C1 segment of cervical spinal cord (tissue), 14 donors: Measurements from ENCODE around the gene C5orf63.
"Not testable (repeated sequence)": the region's sequence is repeated elsewhere in the genome, so short reads cannot be mapped to it uniquely, and the experiment has no call there.

Experiments used
- DNase-seq, 14 donors: peaks; one replicate each; lab custom pipeline; 2025; lab: John Stamatoyannopoulos, UW

Gene C5orf63

DNA sequence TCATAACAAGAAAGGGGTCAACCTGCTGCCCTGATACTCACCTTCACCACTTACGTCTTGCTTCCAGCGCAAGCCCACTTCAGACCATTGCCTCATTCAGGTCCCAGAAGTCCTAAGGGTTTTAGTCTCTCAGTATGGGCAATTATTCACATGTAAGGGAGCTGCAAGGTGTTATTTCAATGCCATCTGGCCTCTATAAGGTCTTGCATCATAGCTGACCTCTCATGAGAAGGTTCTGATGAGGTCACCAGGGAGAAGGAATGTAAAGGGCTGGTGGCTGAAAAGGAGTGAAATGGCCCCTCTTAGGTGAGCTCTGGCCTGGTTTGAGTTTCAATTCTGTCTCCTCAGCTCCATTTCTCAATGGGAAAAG lies 41.5 kb downstream of the C5orf63 start:
- no peak for DNase-seq

- DNase-seq: no peak
Measured at GRCh38 chr5:127031147-127031862, 42.0 kb downstream of the C5orf63 start.

- DNase-seq: peak; percentile 31 to 95 (median 89)
Measured at GRCh38 chr5:127030259-127031146, 42.8 kb downstream of the C5orf63 start, which contains the start of gene MARCHF3. MARCHF3 (minus strand) TSS chr5:127030558; CDS start chr5:126918171, 112,387 bp downstream.

DNA sequence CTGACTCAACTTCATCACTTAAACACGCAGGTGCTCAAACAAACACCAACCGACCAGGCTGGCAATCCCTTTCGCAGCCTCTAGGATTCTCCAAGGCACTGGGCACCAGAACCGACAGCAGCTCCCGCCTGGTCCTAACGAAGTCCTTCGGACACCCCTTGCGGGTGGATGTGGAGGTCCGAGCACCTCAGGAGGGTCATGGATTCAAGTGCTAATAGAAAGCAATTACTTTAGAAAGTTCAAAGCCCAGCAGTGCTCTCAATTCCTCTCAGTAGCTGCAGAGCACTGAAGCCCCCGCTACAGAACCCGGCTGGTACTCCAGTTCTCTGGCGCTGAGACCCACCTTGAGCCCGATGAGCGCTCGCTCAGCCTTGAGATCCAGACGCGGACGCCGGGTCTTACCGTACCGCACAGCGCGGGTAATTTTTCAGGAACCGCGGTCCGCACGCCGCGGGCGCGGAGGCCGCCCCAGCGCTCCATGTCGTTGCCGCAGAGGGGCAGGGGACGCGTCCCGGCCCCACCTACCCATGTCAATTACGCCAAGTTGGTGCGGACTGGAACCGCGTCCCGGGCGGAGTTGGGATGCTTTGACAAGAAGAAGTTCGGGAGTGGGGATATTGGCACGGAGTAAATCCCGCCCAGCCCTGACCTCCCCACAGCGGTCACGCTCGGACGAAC lies 43.6 kb downstream of the C5orf63 start:
- peak in 8 of 14 donors; percentile 21 to 66 (median 34) for DNase-seq

GRCh38 chr5:127028822-127029457 lies 44.4 kb downstream of the C5orf63 start:
- DNase-seq: peak in 2 of 14 donors; percentile 11 to 13

DNA sequence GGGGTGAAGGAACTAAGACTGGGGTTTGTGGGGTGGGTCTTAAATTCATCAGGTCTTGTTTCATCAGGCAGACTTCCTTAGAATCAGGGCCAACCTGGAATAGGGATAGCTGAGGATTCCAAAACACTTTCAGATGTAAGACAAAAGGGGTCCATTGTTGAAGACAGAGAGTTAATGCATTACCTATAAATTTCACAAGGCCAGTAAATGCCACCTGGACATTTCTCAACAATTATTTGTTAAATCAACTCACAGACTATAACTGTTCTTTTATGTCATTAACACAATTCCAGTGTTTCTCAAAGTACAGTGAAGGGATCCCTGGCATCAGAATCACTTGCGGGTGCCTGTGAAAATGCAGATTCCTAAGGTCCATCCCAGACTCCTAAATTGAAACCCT lies 45.8 kb downstream of the C5orf63 start:
- DNase-seq: no peak

GRCh38 chr5:127026166-127026565 lies 47.1 kb downstream of the C5orf63 start:
- DNase-seq: no peak

- no peak for DNase-seq
Measured at GRCh38 chr5:127025467-127025866, 47.8 kb downstream of the C5orf63 start.

GRCh38 chr5:127024821-127025220 lies 48.5 kb downstream of the C5orf63 start:
- no peak for DNase-seq

DNA sequence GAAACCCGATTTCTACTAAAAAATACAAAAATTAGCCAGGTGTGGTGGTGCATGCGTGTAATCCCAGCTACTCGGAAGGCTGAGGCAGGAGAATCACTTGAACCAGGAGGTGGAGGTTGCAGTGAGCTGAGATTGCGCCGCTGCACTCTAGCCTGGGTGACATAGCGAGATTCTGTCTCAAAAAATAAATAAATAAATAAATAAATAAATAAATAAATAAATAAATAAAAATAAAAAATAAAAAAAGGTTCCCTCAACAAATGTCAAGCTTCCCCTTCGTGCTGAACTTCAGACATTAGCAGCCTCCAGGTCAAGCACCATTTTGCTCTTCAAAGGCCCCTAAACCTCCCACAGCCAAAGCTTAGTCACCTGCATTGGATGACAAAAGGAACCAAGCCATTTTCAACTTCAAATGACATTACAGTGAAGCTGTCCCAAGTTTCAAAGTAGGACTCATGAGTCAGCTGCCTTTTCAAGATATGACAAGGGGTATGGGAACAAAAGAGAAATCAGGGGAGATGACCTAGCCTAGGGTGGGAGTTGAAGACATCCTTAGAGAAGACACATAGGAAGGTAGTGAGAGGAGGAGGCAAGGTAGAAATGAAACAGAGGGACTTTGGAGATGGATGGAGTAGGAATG lies 49.6 kb downstream of the C5orf63 start:
- DNase-seq: not testable (repeated sequence)

GRCh38 chr5:127022846-127023245 lies 50.5 kb downstream of the C5orf63 start:
- DNase-seq: no peak

GRCh38 chr5:127019928-127020327 lies 53.4 kb downstream of the C5orf63 start:
- DNase-seq: no peak

DNA sequence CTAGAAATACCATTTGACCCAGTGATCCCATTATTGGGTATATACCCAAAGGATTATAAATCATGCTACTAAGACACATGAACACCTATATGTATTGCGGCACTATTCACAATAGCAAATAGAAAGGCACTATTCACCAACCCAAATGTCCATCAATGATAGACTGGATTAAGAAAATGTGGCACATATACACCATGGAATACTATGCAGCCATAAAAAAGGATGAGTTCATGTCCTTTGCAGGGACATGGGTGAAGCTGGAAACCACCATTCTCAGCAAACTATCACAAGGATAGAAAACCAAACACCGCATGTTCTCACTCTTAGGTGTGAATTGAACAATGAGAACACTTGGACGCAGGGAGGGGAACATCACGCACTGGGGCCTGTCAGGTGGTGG lies 56.6 kb downstream of the C5orf63 start:
- not testable (repeated sequence) for DNase-seq

GRCh38 chr5:127015716-127016115 lies 57.6 kb downstream of the C5orf63 start:
- no peak for DNase-seq

GRCh38 chr5:127014573-127014972 lies 58.7 kb downstream of the C5orf63 start:
- DNase-seq: no peak

GRCh38 chr5:127013407-127013806 lies 59.9 kb downstream of the C5orf63 start:
- no peak for DNase-seq

GRCh38 chr5:127012916-127013315 lies 60.4 kb downstream of the C5orf63 start:
- DNase-seq: no peak

- DNase-seq: no peak
Measured at GRCh38 chr5:127011961-127012644, 61.2 kb downstream of the C5orf63 start.

GRCh38 chr5:127011153-127011552 lies 62.1 kb downstream of the C5orf63 start:
- peak in 3 of 14 donors; percentile 10 to 92 (median 39) for DNase-seq

DNA sequence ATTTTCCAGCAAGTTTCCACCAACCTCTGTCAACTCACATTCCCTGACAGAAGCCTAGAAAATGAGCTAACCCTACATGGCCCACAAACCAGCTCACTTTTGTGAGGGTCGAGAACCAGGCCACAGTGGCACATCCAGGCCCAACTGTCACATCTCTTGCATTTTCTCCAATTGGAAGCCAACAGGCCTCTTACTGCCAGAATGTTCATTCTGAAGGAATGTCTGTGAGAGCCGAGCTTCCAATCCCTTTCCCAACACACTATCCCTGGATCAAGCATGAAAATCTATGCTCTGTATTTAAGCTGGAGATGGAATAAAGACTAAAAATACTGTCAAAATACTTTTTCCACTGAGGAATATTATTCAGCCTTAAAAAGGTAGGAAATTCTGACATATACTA lies 62.9 kb downstream of the C5orf63 start:
- DNase-seq: no peak
